ENCODE results near the gene ZFP36. TPM values are rescaled to one million over a fixed set of nuclear protein-coding genes. Genes with fewer than 3 reads are reported as not detected.

ZFP36 gene
- total and polyA plus RNA-seq, 2 of the 8 experiments (the other 6 are each of a cell fraction or from before 2014, with no cell fraction given): 4.0 to 10.9 TPM

DNA sequence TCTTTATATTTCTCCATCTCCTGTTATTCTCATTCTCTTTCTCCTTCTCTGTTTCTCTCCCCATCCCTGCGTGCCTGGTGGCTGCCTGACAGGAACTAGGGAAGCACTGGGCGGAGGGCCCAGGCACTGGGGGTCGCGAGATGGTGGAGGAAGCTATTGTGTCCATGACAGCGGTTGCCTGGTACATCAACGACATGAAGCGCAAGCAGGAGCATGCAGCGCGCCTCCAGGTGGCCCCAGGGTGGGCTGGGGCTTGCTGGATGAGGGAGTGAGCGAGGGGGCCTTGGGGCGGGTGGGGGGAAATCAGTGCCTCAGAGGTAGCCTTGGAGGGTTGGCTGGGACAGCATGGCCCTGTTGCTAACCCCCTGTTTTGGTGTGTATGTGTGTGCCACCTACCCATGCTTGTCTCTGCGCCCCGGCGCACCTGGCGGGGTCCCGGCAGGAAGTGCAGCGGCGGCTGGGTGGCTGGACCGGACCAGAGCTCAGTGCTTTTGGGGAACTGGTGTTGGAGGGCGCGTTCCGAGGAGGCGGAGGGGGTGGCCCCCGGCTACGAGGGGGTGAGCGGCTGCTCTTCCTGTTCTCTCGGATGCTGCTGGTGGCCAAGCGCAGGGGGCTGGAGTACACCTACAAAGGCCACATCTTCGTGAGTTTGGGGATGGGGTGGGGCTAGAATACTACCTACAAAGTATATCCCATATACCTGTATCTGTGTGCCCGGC lies 11.0 kb downstream of the ZFP36 start:
- no peak overlapping the region for H4K91ac ChIP-seq (replicated peaks; ENCODE audit: insufficient read length, low read length)
- peaks cover 6 to 17% of the 10 kb centered on the region in 2 experiments; a peak in 3 of 4 replicates for H3K79me2 ChIP-seq (ENCODE audit: control insufficient read depth in 1 of 2, insufficient read depth in 2 of 2, low read length in 2 of 2)
- ChIA-PET POLR2A (ENCODE audit: partially characterized antibody) (interaction anchor here (1.2 to 25.7 kb wide), 5 partner anchors 10 to 29 kb away, joined by 3 to 1154 read pairs (median 5); partner anchors contain the start of genes MED29, PAF1, RPS16 and SUPT5H), CTCF (ENCODE audit: partially characterized antibody) (interaction anchor here (0.6 to 3.9 kb wide), 5 partner anchors 11 to 57 kb away, joined by 3 to 16 read pairs (median 5); partner anchors contain the start of gene RPS16)
- no peaks in the 10 kb centered on the region for H3K27me3 ChIP-seq (replicated peaks in 1 of 4; ENCODE audit: control insufficient read depth in 3 of 4, extremely low read depth in 1 of 4, insufficient read depth in 3 of 4, low read length in 3 of 4)
- H3K4me1 ChIP-seq (replicated peaks in 1 of 4; ENCODE audit: control insufficient read depth in 3 of 4, insufficient read depth in 4 of 4, low read length in 3 of 4): peaks cover 0 to 14% (median 6%) of the 10 kb centered on the region in 4 experiments; a peak in 5 of 7 replicates
- no peak for DNase-seq (ENCODE audit: low read depth in 1 of 2, low spot score in 2 of 2)
- H4K8ac ChIP-seq (ENCODE audit: extremely low read depth, insufficient read depth, low read length): peak overlapping the region; percentile 71; the same call in 1 of the 2 replicates
- H3K9ac ChIP-seq (replicated peaks in 1 of 4; ENCODE audit: extremely low read depth in 1 of 4, low read depth in 3 of 4, low read length in 3 of 4): no peak overlapping the region
- no peak for FAIRE-seq
- H3K56ac ChIP-seq (replicated peaks; ENCODE audit: insufficient read length, low read depth, low read length): no peak overlapping the region
- no peak overlapping the region for H3K27ac ChIP-seq (ENCODE audit: low read depth, low read length)
- no peak overlapping the region for H3K23ac ChIP-seq (ENCODE audit: insufficient read length)
- peaks cover 7% of the 10 kb centered on the region for H3K23me2 ChIP-seq (ENCODE audit: low read depth, low read length)
- H2BK15ac ChIP-seq (ENCODE audit: low read length): no peak overlapping the region
- TF ChIP-seq CEBPB (IDR thresholded peaks at IDR 0.05; ENCODE audit: low read depth, low read length): no peak
- no peak for TF ChIP-seq KDM5A (IDR thresholded peaks at IDR 0.05; ENCODE audit: low read length)
- TF ChIP-seq RBBP5 (IDR thresholded peaks at IDR 0.05; ENCODE audit: borderline replicate concordance, low read depth, low read length): no peak
- no peak for TF ChIP-seq POLR2A (IDR thresholded peaks at IDR 0.05; ENCODE audit: control extremely low read depth in 1 of 2, low read depth in 2 of 2, low read length in 2 of 2)
- TF ChIP-seq EZH2 (IDR thresholded peaks at IDR 0.05; ENCODE audit: low read depth, low read length, severe bottlenecking): no peak
- no peak for TF ChIP-seq RXRA (IDR thresholded peaks at IDR 0.05; ENCODE audit: insufficient read depth, low read depth, low read length)
- TF ChIP-seq SIN3A (conservative IDR thresholded peaks at IDR 0.05 in 1 of 2, IDR thresholded peaks at IDR 0.05 in 1 of 2; ENCODE audit: low read depth in 1 of 2, low read length in 2 of 2): no peak
- TF ChIP-seq SRF (IDR thresholded peaks at IDR 0.05; ENCODE audit: low read depth, low read length): no peak
- TF ChIP-seq RNF2 (IDR thresholded peaks at IDR 0.05; ENCODE audit: borderline replicate concordance, low read depth, low read length, missing control alignments, poor library complexity, severe bottlenecking): no peak
- no peak for TF ChIP-seq EGR1 (IDR thresholded peaks at IDR 0.05; ENCODE audit: borderline replicate concordance, low read depth, low read length)
- TF ChIP-seq GTF2F1 (IDR thresholded peaks at IDR 0.05; ENCODE audit: borderline replicate concordance, low read depth, low read length): no peak
- H2AK5ac ChIP-seq (ENCODE audit: low read depth, low read length): no peak overlapping the region
- no peak overlapping the region for H2BK12ac ChIP-seq (ENCODE audit: low read depth, low read length)
- no peak overlapping the region for H3K18ac ChIP-seq (ENCODE audit: extremely low read depth, low read length)
- H3K9me3 ChIP-seq (ENCODE audit: insufficient read depth in 2 of 2, low read depth in 1 of 2, low read length in 1 of 2): no peaks in the 10 kb centered on the region
- no peak overlapping the region for H3K14ac ChIP-seq (ENCODE audit: insufficient read length)
- peaks cover 7 to 33% (median 20%) of the 10 kb centered on the region in 4 experiments for H3K36me3 ChIP-seq (ENCODE audit: control insufficient read depth in 2 of 4, insufficient read depth in 4 of 4, low read length in 3 of 4)
- H2BK120ac ChIP-seq (replicated peaks; ENCODE audit: low read depth, low read length): no peak overlapping the region
- H2BK5ac ChIP-seq (ENCODE audit: low read depth, low read length): no peak overlapping the region
- H3K79me1 ChIP-seq (ENCODE audit: low read depth, low read length): no peaks in the 10 kb centered on the region; the same call in 1 of the 2 replicates
- no peak overlapping the region for H3K4me3 ChIP-seq (ENCODE audit: extremely low read depth in 1 of 4, insufficient read depth in 2 of 4, low read depth in 3 of 4, low read length in 4 of 4)
- H4K20me1 ChIP-seq (replicated peaks in 1 of 2; ENCODE audit: control insufficient read depth in 1 of 2, insufficient read depth in 2 of 2, low read length in 2 of 2): peaks cover 7 to 23% of the 10 kb centered on the region in 2 experiments
- no peak overlapping the region for H3K4me2 ChIP-seq (ENCODE audit: insufficient read depth in 1 of 2, low read depth in 2 of 2, low read length in 2 of 2)
- no peak overlapping the region for H2AFZ ChIP-seq (ENCODE audit: low read length)
- no peak overlapping the region for H3K4ac ChIP-seq (replicated peaks; ENCODE audit: insufficient read length, low read depth, low read length)
- 93% methylated on average over 24 of the region's 30 CpGs; no CpG with 5 or more reads in 1 of the 2 experiments for WGBS, 2 experiments (ENCODE audit: extremely low coverage in 1 of 2, insufficient coverage in 1 of 2, insufficient read length in 1 of 2, insufficient replicate concordance in 2 of 2, low coverage in 1 of 2, low lambda C conversion rate in 2 of 2, missing lambda C conversion rate in 1 of 2)
- H2BK20ac ChIP-seq (ENCODE audit: low read length): no peak overlapping the region
- no peak overlapping the region for H4K5ac ChIP-seq (ENCODE audit: insufficient read length, low read depth, low read length)

All from H1 (cell line).